GM19193 (cell line): ENCODE data around the gene ZAP70.

ENCODE experiments used
- POLR2A ChIP-seq: IDR thresholded peaks from 4 replicates; pipeline ENCODE4 v1.6.1; 2011; ENCODE audit not compliant: insufficient read depth, insufficient read length; ENCODE audit errors: extremely low read depth

The ZAP70 gene

GRCh38 chr2:97745474-97746174 is 32.2 kb downstream of the ZAP70 start:
- no peak for TF ChIP-seq POLR2A

GRCh38 chr2:97747285-97747684 is 33.9 kb downstream of the ZAP70 start:
- TF ChIP-seq POLR2A, result no peak

DNA sequence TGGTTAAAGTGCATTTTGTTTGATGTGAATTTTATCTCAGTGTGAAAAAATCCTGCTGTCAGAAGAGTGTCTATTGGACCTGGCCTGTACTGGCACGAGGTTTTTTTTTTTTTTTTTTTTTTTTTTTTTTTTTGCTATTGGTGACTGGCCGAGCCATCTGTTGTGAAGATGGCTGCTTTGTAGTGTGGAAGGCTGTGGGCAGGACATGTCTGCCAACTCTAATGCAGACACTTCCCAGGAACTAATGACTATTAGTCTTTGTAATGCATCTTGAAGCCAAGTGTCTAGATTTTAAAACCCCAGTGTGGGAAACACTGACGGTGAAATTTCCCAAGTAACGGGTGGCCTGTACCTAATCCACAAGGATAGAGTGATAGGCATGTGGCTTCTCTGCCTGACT is 34.3 kb downstream of the ZAP70 start:
- TF ChIP-seq POLR2A, result no peak

GRCh38 chr2:97749581-97749980 is 36.2 kb downstream of the ZAP70 start:
- no peak for TF ChIP-seq POLR2A

DNA sequence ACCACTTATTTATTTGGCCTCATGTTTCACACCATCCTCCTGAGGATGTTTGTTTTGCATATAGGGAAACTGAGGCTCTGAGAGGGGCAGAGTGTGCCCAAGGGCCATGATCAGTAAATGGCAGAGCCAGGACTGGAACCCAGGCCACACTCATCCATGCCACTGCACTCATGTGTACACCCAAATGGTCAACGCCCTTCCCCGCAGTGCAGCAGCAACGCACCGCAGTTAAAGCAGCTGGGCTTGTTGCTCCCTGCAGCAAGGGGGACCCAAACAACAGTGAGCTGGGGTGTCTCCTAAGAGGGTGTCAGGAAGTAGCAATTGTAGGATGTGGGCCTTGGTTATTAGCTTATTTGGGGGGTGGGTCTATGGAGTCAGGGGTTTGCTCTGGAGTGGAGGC is 36.6 kb downstream of the ZAP70 start:
- no peak for TF ChIP-seq POLR2A

- TF ChIP-seq POLR2A, result no peak
Measured at GRCh38 chr2:97751752-97752151, 38.4 kb downstream of the ZAP70 start.

DNA sequence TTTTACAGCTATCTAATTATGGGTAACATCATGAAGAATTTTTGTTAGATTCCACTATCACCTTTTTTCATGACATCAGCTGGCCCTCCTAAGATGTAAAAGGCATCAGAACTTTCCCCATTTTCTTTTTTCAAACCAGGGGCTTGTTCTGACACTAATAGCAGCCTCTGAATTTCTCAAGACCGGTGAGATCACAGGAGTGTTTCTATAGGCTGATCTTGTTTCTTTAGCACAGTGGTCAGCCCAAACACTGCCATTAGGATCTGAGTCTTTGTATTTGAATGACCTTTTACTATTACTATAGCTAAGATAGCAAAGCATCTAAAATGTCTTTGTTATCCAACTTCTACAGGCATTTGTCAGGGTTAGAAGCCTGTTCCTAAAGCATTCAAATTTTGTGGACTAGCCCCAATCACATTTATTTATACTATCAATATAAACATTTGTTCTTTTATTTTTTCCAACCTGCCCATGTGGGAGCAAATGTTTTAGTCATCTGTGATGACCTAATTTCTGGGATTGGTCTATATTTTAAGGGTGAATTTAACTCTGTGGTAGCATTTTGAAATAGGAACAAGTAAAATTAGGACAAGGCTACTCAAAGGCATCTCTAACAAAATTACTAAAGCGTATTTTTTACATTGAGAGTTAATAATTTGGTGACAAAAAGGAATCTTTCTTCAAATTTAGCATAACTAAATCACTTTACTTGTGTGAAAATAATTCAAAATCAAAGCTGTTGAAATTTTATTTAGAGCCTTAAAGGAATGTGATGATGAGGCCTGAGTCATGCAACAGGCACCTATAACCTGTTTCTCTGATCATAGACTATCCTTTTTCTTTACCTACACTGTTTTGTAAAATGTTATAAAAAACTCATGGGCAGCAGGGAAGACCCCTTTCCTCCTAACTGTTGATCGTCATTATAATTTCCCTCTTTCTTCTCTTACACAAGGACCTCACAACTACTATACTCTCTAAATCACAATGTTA is 39.3 kb downstream of the ZAP70 start:
- no peak for TF ChIP-seq POLR2A

- no peak for TF ChIP-seq POLR2A
Measured at GRCh38 chr2:97754690-97755346, 41.4 kb downstream of the ZAP70 start.

- no peak for TF ChIP-seq POLR2A
Measured at GRCh38 chr2:97755491-97755890, 42.1 kb downstream of the ZAP70 start.

GRCh38 chr2:97757062-97757461 is 43.7 kb downstream of the ZAP70 start:
- no peak for TF ChIP-seq POLR2A

DNA sequence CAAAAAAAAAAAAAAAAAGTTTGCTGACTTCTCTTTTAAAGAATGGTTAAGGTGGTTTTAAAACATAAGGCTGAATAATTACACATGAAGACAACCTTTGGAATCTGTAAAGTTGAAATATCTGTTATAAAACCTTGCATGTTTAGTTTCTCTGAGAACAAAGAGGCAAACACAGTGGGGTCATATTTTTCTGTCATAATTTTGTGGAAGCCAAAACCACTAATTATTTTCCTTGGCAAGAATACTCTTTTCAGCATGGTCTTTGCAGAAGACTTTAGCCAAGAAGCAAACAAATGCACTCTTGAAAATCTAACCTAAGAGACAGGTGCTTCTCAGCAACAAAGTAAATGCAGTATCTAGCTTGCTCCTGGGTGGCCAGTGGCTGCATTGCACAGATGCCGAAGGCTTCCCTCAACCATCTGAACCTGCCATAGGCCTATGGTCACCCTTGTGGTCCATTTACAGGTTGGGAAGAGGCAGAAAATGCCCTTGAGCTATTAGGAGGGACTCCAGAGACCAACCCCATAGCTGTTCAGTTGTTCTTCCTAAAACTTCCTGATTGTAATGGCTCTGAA is 44.8 kb downstream of the ZAP70 start:
- TF ChIP-seq POLR2A, result no peak

DNA sequence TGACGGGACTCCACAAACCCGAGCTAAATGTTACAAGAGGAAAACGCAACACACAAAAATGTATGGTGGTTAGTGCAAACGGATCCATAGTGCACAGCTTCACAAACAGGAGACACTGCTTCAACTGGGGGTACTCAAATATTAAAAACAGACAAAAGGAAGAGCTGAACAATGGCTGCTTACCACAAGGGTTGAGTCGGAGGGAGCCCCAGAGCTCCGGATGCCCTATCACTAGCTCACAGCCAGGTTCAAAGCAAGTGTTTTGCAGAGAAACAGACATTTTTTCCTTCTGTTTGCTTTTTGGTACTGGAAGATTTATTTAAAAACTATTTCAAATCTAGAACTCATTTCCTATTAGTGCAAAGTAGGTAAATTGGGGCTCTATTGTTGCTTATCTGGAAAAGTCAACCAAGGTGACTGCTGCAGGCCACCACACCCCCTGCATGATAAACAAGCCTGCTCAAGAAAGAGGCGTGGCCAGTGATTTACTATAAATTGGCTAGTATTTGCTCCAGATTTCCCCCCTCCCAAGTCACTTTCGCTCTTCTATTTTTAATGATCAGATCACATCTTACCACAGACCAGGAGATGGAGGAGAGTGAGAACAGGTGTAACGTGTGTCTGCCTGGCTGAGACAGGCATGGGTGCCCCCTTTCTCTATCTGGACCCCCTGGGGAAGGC is 46.5 kb downstream of the ZAP70 start:
- TF ChIP-seq POLR2A, result no peak

- TF ChIP-seq POLR2A, result no peak
Measured at GRCh38 chr2:97760480-97761049, 47.2 kb downstream of the ZAP70 start.

DNA sequence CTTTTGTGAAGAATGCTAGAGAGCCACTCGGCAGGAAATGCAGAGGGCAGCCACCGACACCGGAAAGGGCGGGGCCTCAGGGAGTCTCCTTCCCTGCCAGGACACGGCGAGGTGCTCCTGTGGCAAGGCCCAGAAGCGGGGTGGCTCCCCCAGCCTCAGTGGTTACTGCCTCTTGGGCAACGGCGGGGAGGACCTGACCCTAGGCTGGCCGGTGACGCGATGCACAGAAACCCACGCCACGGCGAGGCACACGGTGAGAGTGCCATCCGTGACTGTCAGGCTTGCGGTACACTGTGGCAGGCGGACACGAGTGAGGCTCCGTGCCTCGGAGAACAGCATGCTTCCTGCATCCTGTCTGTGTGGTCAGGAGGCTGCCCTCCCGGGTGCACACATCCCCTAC is 47.8 kb downstream of the ZAP70 start:
- no peak for TF ChIP-seq POLR2A
